ENCODE measurements around the gene ADGRD2. TPM values are rescaled to one million over a fixed set of nuclear protein-coding genes. Genes with fewer than 3 reads are reported as not detected.

Gene ADGRD2
- total and polyA plus RNA-seq, 9 of the 15 experiments (the other 6 are each of a cell fraction or from before 2014, with no cell fraction given) = not detected

GRCh38 chr9:124479371-124479770, 29.1 kb downstream of the ADGRD2 start (continued):
- no peak for TF ChIP-seq E2F8 (IDR thresholded peaks at IDR 0.05; ENCODE audit: low read depth, partially characterized antibody)

GRCh38 chr9:124479947-124480620, 29.8 kb downstream of the ADGRD2 start:
- 16% methylated on average over 6 of the region's 6 CpGs for WGBS (ENCODE audit: insufficient coverage, low coverage, missing lambda C conversion rate)
- TF ChIP-seq BDP1 (IDR thresholded peaks at IDR 0.05; ENCODE audit: insufficient read depth, insufficient read length) (no peak), HMBOX1 (IDR thresholded peaks at IDR 0.05) (peak; percentile 86)
- DNase-seq (ENCODE audit: extremely low read depth in 1 of 4, low spot score in 3 of 4) (no peak), ATAC-seq (no peak), FAIRE-seq (no peak)
- no peaks in the 10 kb centered on the region for H3K79me2 ChIP-seq (ENCODE audit: control insufficient read depth, insufficient read depth, low read length)
- no TSS peak for BruUV-seq (replicated peaks)
- no peaks in the 10 kb centered on the region for H3K36me3 ChIP-seq (ENCODE audit: control insufficient read depth, insufficient read depth, low read length)
- no peak overlapping the region for H3K27ac ChIP-seq (ENCODE audit: extremely low read depth, low read depth, low read length)
- H2AFZ ChIP-seq (ENCODE audit: low read depth, low read length) = peak overlapping the region; percentile 67; the same call in 1 of the 2 replicates
- in situ Hi-C loops (cut with MboI) (no loop called here), intact Hi-C loops (cut with micrococcal nuclease) (loop anchor here (5.0 kb wide), 1 partner anchor 57 kb away; no protein-coding TSS in a partner anchor)
- ChIA-PET CTCF (ENCODE audit: low intra/inter-chr PET ratio) (interaction anchor here (0.6 kb wide), 1 partner anchor 502 kb away, joined by 3 read pairs; no protein-coding TSS in a partner anchor), POLR2A (no interaction called here)
- peaks cover 11 to 70% of the 10 kb centered on the region in 2 experiments; a peak in 4 of 5 replicates for H3K27me3 ChIP-seq (ENCODE audit: control insufficient read depth in 2 of 2, insufficient read depth in 2 of 2, low read length in 2 of 2)
- no peaks in the 10 kb centered on the region for H3K9me1 ChIP-seq (ENCODE audit: control insufficient read depth, insufficient read depth, low read length)
- H3K9ac ChIP-seq (ENCODE audit: insufficient read depth in 1 of 2, low read depth in 2 of 2, low read length in 2 of 2) = no peak overlapping the region
- H4K20me1 ChIP-seq (replicated peaks; ENCODE audit: control insufficient read depth, insufficient read depth, low read length) = peaks cover 18% of the 10 kb centered on the region
- H3K9me3 ChIP-seq (replicated peaks; ENCODE audit: control insufficient read depth, insufficient read depth, low read depth, low read length) = no peaks in the 10 kb centered on the region
- H3K4me1 ChIP-seq (replicated peaks in 1 of 2; ENCODE audit: control insufficient read depth in 2 of 2, insufficient read depth in 2 of 2, low read length in 2 of 2) = peaks cover 0 to 56% of the 10 kb centered on the region in 2 experiments; a peak in 3 of 5 replicates
- H3K4me2 ChIP-seq (ENCODE audit: insufficient read depth, low read length) = no peak overlapping the region; the same call in 1 of the 2 replicates
- H3K4me3 ChIP-seq = no peak overlapping the region

Data from K562 (cell line).